ENCODE data around the gene SDK1. TPM values are rescaled to one million over a fixed set of nuclear protein-coding genes. Genes with fewer than 3 reads are reported as not detected.
A peak's percentile ranks its signal among the peaks of the same experiment; 100 is the strongest.

The SDK1 gene
- total RNA-seq, 1 donor from 2014 or later = 0.26 TPM

DNA sequence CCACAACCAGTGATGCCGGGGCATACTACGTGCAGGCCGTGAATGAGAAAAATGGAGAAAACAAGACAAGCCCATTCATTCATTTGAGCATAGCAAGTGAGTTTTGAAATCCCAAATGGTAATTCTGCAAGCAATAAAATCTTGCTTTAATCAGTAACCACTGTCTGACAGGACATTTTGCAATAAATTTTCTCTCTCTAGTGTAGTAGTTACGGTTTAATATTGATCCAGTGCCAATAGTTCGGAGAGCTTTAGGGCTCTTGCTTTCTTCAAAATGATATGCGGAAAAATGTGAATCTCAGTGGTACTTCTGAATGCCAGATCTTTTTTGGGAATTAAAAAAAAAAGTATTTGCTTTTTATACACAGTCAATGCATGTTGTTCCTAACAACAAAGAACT, 520.4 kb downstream of the SDK1 start:
- H3K4me3 ChIP-seq (ENCODE audit: low read depth, low read length) = no peak overlapping the region
- TF ChIP-seq, protein P1, sequence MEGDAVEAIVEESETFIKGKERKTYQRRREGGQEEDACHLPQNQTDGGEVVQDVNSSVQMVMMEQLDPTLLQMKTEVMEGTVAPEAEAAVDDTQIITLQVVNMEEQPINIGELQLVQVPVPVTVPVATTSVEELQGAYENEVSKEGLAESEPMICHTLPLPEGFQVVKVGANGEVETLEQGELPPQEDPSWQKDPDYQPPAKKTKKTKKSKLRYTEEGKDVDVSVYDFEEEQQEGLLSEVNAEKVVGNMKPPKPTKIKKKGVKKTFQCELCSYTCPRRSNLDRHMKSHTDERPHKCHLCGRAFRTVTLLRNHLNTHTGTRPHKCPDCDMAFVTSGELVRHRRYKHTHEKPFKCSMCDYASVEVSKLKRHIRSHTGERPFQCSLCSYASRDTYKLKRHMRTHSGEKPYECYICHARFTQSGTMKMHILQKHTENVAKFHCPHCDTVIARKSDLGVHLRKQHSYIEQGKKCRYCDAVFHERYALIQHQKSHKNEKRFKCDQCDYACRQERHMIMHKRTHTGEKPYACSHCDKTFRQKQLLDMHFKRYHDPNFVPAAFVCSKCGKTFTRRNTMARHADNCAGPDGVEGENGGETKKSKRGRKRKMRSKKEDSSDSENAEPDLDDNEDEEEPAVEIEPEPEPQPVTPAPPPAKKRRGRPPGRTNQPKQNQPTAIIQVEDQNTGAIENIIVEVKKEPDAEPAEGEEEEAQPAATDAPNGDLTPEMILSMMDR (IDR thresholded peaks at IDR 0.05; ENCODE audit: insufficient read depth, low read length, severe bottlenecking) = no peak
- no peaks in the 10 kb centered on the region for H3K27me3 ChIP-seq (ENCODE audit: control insufficient read depth, insufficient read depth, low read length)
- FAIRE-seq = no peak
- H3K36me3 ChIP-seq (ENCODE audit: control insufficient read depth, insufficient read depth, low read length) = no peaks in the 10 kb centered on the region
- no peak for DNase-seq (ENCODE audit: low read depth)

DNA sequence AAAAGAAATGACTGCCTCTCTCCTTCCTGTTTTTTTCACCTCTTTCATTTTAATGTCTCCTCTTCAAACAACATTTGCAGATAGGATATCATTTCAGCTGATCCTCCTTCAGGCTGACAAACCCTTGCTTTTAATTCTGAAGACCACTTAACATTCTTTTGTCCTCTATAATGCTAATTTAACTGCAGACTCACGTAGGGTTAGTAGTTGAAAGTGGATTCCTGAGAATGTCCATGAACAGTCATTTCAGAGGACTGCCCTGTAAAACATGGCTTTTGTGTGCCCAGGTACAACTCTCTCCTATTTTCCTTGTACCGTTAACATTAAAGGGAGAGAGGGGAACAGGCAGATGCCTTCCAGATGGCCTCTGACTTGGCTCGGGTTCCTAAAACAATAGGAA, 524.4 kb downstream of the SDK1 start:
- H3K36me3 ChIP-seq (ENCODE audit: control insufficient read depth, insufficient read depth, low read length) = no peaks in the 10 kb centered on the region
- no peak for DNase-seq (ENCODE audit: low read depth)
- no peak overlapping the region for H3K4me3 ChIP-seq (ENCODE audit: low read depth, low read length)
- FAIRE-seq = no peak
- no peaks in the 10 kb centered on the region for H3K27me3 ChIP-seq (ENCODE audit: control insufficient read depth, insufficient read depth, low read length)
- TF ChIP-seq, protein P1 (IDR thresholded peaks at IDR 0.05; ENCODE audit: insufficient read depth, low read length, severe bottlenecking) = no peak

DNA sequence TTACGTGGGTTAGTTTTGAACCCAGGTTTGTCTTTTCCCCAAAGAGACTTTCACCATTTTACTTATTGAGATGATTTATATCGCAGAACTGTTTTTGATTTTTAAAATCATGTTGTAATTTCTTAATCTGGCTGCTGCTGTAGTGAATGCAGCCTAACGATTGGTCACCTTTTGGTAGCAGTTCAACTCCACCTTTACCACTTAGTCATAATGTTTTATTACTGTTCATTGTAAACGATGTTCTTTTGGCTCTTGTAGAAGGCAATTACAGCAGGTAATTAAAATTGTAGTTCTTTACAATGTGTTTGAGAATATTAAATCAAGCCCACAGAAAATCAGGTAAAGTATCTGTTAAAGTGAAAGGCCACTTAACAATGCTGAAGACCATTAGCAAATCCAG, 531.1 kb downstream of the SDK1 start:
- Histone ChIP-seq H3K4me3 (ENCODE audit: low read depth, low read length) (no peak overlapping the region), H3K27me3 (ENCODE audit: control insufficient read depth, insufficient read depth, low read length) (no peaks in the 10 kb centered on the region), H3K36me3 (ENCODE audit: control insufficient read depth, insufficient read depth, low read length) (no peaks in the 10 kb centered on the region)
- no peak for DNase-seq (ENCODE audit: low read depth)
- TF ChIP-seq, protein P1 (IDR thresholded peaks at IDR 0.05; ENCODE audit: insufficient read depth, low read length, severe bottlenecking) = no peak
- FAIRE-seq = no peak

DNA sequence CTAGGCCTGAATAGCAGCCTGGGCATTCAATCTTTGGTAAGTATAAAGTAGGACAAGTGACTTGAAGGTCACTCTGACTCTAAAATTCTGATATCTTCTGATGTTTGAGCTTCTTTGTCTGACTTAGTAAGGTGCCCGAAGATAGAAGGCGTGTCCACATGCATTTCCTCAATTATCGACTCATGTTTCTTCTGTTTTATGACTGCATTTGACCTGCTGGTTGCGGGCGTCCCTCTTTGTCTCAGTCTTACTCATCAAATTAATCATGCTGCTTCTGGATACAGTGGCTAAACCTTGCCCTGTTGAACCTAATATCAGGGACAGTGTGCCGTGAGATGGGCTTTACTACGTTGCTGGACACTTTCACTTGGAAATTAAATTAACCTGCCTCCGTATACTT, 534.1 kb downstream of the SDK1 start:
- TF ChIP-seq, protein P1 (IDR thresholded peaks at IDR 0.05; ENCODE audit: insufficient read depth, low read length, severe bottlenecking) = no peak
- DNase-seq (ENCODE audit: low read depth) (peak; percentile 21), FAIRE-seq (no peak)
- no peaks in the 10 kb centered on the region for H3K27me3 ChIP-seq (ENCODE audit: control insufficient read depth, insufficient read depth, low read length)
- no peaks in the 10 kb centered on the region for H3K36me3 ChIP-seq (ENCODE audit: control insufficient read depth, insufficient read depth, low read length)
- H3K4me3 ChIP-seq (ENCODE audit: low read depth, low read length) = no peak overlapping the region

DNA sequence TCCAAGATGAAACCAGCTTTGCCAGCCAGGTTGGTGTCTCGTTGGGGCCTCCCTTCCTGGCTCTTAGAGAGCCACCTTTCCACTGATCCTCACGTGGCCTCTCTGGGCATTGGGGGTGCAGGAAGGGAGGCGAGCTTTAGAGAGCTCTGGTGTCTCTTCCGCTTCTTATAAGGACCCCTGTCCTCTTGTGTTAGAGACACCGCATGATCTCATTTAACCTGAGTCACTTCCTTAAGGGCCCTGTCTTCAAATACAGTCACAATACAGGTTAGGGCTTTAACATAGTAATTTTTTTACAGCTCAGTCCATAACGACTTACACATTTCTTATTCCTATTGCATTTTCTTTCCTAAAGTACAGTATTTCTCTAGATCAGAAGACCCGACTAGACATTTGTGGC, 535.8 kb downstream of the SDK1 start:
- FAIRE-seq (no peak), DNase-seq (ENCODE audit: low read depth) (no peak)
- H3K36me3 ChIP-seq (ENCODE audit: control insufficient read depth, insufficient read depth, low read length) = no peaks in the 10 kb centered on the region
- no peaks in the 10 kb centered on the region for H3K27me3 ChIP-seq (ENCODE audit: control insufficient read depth, insufficient read depth, low read length)
- TF ChIP-seq, protein P1 (IDR thresholded peaks at IDR 0.05; ENCODE audit: insufficient read depth, low read length, severe bottlenecking) = no peak
- no peak overlapping the region for H3K4me3 ChIP-seq (ENCODE audit: low read depth, low read length)

DNA sequence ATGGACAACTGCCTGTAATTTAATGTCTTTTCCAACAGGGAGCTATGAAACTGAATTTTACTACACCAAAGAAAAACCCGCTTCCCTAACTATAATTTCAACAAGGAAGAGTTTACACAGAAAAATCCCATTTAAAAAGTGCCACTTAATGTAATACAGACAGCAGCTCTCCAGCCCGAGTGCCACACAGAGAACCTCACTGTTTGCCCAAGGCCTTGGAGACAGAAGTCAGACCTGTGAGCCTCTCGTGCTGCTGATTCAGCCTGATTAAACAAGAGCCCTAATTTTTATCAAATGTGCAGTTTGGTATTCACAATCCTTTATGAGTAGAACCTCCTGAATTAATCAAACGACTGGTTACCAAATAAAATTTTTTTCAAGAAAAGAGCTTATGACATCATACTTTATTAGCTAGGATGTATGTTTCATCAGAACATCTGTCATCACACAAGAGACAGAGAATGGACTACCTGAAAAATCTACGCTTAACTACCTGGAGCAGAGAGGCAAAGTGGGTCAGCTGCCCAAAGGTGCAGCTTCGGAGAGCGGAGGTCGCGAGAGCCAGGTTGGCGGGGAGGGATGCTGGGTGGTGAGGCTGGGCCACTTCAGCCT, 543.6 kb downstream of the SDK1 start:
- Histone ChIP-seq H3K4me3 (ENCODE audit: low read depth, low read length) (no peak overlapping the region), H3K36me3 (ENCODE audit: control insufficient read depth, insufficient read depth, low read length) (no peaks in the 10 kb centered on the region), H3K27me3 (ENCODE audit: control insufficient read depth, insufficient read depth, low read length) (no peaks in the 10 kb centered on the region)
- FAIRE-seq (no peak), DNase-seq (ENCODE audit: low read depth) (no peak)
- TF ChIP-seq, protein P1 (IDR thresholded peaks at IDR 0.05; ENCODE audit: insufficient read depth, low read length, severe bottlenecking) = no peak
